ENCODE measurements around the gene KSR2. TPM values are rescaled to one million over a fixed set of nuclear protein-coding genes. Genes with fewer than 3 reads are reported as not detected.
"Not testable (repeated sequence)": the region's sequence is repeated elsewhere in the genome, so short reads cannot be mapped to it uniquely, and the experiment has no call there.

The KSR2 gene
- total and polyA plus RNA-seq, 2 of the 13 experiments (the other 11 are each of a cell fraction or from before 2014, with no cell fraction given): 0.02 TPM; not detected in 1

DNA sequence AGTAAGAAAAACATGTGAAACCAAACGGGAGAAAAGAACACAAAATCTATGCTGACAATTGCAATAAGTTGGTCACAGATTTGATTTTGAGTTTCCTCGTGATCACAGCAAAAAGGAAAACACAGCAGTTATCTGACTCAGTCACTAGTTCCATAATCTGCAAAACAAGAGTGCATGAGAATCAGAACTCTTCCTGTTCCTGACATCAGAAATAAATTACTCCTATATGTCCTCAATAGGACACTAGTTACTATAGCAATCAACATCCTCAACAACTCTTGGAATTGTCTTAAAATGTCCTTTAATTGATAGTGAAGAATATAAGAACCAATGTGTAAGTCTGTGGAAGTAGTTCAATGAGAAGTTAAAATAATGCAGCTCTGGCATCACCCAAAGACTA, 339.3 kb downstream of the KSR2 start (continued):
- TF ChIP-seq ARHGAP35 (CRISPR knock-in tag; IDR thresholded peaks at IDR 0.05; ENCODE audit: borderline replicate concordance): no peak

DNA sequence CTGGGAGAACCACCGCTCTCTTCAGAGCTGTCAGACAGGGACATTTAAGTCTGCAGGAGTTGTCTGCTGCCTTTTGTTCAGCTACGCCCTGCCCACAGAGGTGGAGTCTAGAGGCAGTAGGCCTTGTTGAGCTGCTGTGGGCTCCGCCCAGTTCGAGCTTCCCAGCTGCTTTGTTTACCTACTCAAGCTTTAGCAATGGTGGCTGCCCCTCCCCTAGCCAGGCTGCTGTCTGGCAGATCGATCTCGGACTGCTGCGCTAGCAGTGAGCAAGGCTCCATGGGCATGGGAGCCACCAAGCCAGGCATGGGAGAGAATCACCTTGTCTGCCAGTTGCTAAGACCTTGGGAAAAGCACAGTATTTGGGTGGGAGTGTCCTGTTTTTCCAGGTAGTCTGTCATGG, 340.1 kb downstream of the KSR2 start:
- H3K36me3 ChIP-seq (replicated peaks in 1 of 2; ENCODE audit: control insufficient read depth in 1 of 2, insufficient read depth in 2 of 2, low read length in 2 of 2); intact Hi-C loops (cut with micrococcal nuclease; ENCODE audit: unreplicated experiment); H3K27me3 ChIP-seq (ENCODE audit: control insufficient read depth in 1 of 2, insufficient read depth in 2 of 2, low read length in 2 of 2); H3K4me1 ChIP-seq (ENCODE audit: insufficient read depth, low read length); H3K27ac ChIP-seq (ENCODE audit: extremely low read length, insufficient read depth, low read length); H3K9me3 ChIP-seq (ENCODE audit: low read length); H3K9ac ChIP-seq (ENCODE audit: insufficient read depth, low read depth, low read length); H4K20me1 ChIP-seq (ENCODE audit: insufficient read depth, low read length); in situ Hi-C loops (cut with HindIII; ENCODE audit: extremely low pct_ligation_motif_present, low pct_unique_long_range_greater_than_20kb); H2AFZ ChIP-seq (ENCODE audit: low read length); H3K4me2 ChIP-seq (ENCODE audit: low read depth, low read length); BruUV-seq (replicated peaks); H3K79me2 ChIP-seq (ENCODE audit: insufficient read depth, low read length); POLR2A ChIA-PET; FAIRE-seq; H3K4me3 ChIP-seq (replicated peaks in 1 of 3; ENCODE audit: insufficient read depth in 1 of 3, low read depth in 2 of 3, low read length in 3 of 3); CTCF ChIA-PET (ENCODE audit: low intra/inter-chr PET ratio, low total read pairs); TF ChIP-seq FOXA1, SOX6 (IDR thresholded peaks at IDR 0.05): not testable (repeated sequence)
- DNase-seq (ENCODE audit: low spot score): peak; percentile 49
- TF ChIP-seq SP5 (CRISPR knock-in tag; IDR thresholded peaks at IDR 0.05; ENCODE audit: borderline replicate concordance, low read depth) (peak; percentile 74), FOXA1 (CRISPR knock-in tag; IDR thresholded peaks at IDR 0.05) (peak; percentile 74), ONECUT2 (CRISPR knock-in tag; IDR thresholded peaks at IDR 0.05) (peak; percentile 71; the same call in 1 of the 2 replicates), SALL1 (CRISPR knock-in tag; IDR thresholded peaks at IDR 0.05) (peak; percentile 21; the same call in 1 of the 2 replicates), ZNF644 (CRISPR knock-in tag; IDR thresholded peaks at IDR 0.05; ENCODE audit: low read depth) (0 out of 2 replicates have a peak, but pooled peaks have one; percentile 41), FOXA3 (CRISPR knock-in tag; IDR thresholded peaks at IDR 0.05) (peak; percentile 71), HOXA3 (CRISPR knock-in tag; IDR thresholded peaks at IDR 0.05) (peak; percentile 36; the same call in 1 of the 2 replicates), SOX6 (CRISPR knock-in tag; IDR thresholded peaks at IDR 0.05) (peak; percentile 52), YY1 (IDR thresholded peaks at IDR 0.05; ENCODE audit: insufficient read depth, insufficient replicate concordance, low read depth, low read length) (peak; percentile 34)
- TF ChIP-seq, protein P1, sequence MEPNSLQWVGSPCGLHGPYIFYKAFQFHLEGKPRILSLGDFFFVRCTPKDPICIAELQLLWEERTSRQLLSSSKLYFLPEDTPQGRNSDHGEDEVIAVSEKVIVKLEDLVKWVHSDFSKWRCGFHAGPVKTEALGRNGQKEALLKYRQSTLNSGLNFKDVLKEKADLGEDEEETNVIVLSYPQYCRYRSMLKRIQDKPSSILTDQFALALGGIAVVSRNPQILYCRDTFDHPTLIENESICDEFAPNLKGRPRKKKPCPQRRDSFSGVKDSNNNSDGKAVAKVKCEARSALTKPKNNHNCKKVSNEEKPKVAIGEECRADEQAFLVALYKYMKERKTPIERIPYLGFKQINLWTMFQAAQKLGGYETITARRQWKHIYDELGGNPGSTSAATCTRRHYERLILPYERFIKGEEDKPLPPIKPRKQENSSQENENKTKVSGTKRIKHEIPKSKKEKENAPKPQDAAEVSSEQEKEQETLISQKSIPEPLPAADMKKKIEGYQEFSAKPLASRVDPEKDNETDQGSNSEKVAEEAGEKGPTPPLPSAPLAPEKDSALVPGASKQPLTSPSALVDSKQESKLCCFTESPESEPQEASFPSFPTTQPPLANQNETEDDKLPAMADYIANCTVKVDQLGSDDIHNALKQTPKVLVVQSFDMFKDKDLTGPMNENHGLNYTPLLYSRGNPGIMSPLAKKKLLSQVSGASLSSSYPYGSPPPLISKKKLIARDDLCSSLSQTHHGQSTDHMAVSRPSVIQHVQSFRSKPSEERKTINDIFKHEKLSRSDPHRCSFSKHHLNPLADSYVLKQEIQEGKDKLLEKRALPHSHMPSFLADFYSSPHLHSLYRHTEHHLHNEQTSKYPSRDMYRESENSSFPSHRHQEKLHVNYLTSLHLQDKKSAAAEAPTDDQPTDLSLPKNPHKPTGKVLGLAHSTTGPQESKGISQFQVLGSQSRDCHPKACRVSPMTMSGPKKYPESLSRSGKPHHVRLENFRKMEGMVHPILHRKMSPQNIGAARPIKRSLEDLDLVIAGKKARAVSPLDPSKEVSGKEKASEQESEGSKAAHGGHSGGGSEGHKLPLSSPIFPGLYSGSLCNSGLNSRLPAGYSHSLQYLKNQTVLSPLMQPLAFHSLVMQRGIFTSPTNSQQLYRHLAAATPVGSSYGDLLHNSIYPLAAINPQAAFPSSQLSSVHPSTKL (CRISPR knock-in tag; IDR thresholded peaks at IDR 0.05): 0 out of 2 replicates have a peak, but pooled peaks have one; percentile 11
- 7% methylated on average over 3 of the region's 7 CpGs for WGBS (ENCODE audit: low lambda C conversion rate)
- peak; percentile 83 for ATAC-seq

All from HepG2 (cell line).